ENCODE data around the gene SMARCA1.
A peak's percentile ranks its signal among the peaks of the same experiment; 100 is the strongest.
"Not testable (repeated sequence)": the region's sequence is repeated elsewhere in the genome, so short reads cannot be mapped to it uniquely, and the experiment has no call there.

The SMARCA1 gene

DNA sequence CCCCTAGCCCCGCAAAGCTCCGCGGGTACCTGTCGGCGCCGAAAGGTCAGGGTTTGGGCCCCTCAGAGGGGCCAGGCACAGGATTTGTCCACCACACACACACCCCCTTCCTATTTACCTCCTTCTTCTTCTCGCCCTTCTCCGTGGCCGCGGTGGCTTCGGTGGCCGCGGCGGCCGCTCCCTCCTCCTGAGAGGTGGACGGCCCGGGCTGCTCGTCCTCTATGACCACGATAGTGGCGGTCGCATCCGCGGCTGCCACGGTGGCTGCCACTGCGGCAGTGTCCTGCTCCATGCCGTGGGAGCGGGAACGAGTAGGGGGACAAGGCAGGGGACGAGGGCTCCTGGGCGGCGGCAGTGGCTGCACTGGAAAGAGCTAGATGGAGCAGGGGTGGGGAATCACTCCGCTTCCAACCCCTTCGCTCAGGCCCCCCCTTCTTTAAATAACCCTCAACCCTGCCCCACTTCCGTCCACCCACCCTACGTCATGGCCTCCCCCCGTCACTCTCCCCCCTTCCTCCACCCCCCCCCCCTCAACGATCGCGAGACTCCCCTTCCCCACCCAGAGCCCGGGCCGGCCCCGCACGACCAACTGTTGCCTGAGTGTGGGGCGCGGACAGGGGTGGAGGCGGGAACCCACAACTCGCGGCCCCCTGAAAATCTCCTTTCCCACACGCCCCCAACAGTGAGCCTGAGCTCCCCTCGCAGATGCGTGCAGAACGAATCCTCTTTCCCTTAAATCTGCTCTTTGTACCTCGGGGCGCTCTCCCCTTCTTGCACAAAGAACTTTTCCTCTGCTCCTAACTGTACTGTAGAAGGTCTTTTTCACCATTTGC is at the start of gene SMARCA1:
Gene SMARCA1 (minus strand): TSS at position 412 of the 833 bp plus-strand sequence. CDS start 120 bp downstream, at position 292.
- no peak for FAIRE-seq
- DNase-seq (ENCODE audit: insufficient read length, low spot score) = peak; percentile 32

DNA sequence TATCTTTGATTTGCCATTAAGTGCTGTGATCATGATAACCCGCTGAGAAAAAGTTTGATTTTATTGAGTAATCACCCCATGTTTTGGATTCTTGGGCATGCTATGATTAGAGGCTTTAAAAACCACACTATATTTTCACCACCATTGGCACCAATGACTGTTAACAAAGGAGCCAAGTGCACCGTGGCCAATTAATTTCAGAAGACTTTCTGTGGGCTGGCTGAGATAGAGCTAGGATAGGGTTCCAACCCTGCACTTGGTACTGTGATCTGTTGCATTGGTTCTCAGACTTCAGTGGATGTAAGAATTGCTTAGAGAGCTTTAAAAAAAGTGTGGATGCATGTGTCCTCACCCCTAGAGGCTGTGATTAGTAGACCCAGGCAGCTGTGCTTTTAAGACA is 49.1 kb upstream of the SMARCA1 start:
- DNase-seq (ENCODE audit: insufficient read length, low spot score) (no peak), FAIRE-seq (no peak)

- no peak for FAIRE-seq
- DNase-seq (ENCODE audit: insufficient read length, low spot score) = no peak
Measured at GRCh38 chrX:129568349-129568748, 45.1 kb upstream of the SMARCA1 start.

GRCh38 chrX:129566073-129566472 is 42.8 kb upstream of the SMARCA1 start:
- DNase-seq (ENCODE audit: insufficient read length, low spot score) (no peak), FAIRE-seq (no peak)

DNA sequence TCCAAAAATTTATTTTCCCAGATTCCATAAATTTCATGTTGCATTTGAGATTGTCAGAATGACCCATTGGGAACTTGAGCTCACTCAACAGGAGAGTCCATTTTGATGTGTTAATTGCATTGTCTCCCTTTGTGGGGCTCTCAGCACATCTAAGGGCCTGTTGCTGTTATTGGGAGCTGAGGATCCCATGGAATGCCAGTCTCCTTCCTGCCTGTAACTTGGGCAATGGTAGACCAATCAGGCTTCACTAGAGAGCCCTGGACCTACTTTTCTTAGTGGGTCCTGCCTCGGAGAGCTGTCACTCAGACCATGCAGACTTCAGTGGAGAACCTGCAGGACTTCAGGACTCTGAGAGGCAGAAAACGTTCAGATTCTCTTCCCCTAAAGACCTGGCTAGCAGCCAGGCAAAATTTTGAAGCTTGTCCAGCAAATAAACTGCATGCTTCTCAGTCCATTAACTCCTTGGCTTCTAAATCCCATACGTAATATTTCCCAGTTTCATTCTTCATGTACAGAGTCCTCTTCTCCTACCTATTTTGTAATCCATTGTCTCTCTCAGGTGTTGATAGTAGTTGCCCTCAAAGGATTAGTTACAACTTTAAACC is 41.9 kb upstream of the SMARCA1 start:
- DNase-seq (ENCODE audit: insufficient read length, low spot score) (no peak), FAIRE-seq (no peak)

- FAIRE-seq; DNase-seq (ENCODE audit: insufficient read length, low spot score): not testable (repeated sequence)
Measured at GRCh38 chrX:129564345-129564744, 41.1 kb upstream of the SMARCA1 start.

- DNase-seq (ENCODE audit: insufficient read length, low spot score) = no peak
- FAIRE-seq = no peak
Measured at GRCh38 chrX:129561453-129561852, 38.2 kb upstream of the SMARCA1 start.

- FAIRE-seq = no peak
- no peak for DNase-seq (ENCODE audit: insufficient read length, low spot score)
Measured at GRCh38 chrX:129559783-129560182, 36.5 kb upstream of the SMARCA1 start.

DNA sequence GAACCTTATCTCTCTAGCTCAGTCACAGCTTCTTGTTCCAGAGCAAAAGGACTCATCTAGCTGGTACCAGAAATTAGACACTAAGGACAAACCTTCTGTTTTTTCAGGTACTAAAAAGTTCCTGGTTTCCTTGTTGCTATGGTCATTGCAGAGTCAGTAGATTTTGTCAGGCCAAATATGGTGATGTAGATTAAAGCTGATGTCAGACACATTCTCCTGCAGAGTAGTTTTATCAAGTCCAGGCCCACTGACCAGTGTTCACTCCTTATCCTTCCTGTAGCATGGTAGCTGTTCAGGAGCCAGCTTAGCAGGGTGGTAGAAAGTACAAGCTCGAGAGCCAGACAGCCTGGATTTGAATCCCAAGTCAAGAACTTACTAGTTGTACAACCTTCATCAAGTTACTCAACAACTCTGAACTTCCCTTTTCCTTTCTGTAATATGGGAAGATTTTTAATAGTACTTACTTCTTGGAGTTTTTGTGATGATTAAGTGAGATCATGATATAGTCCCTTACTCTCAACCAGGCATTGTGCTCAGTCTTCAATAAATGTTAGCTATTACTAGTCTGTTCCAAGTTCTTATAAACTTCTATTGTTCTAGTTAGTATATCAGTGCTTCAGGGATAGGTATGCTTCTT is 34.7 kb upstream of the SMARCA1 start:
- DNase-seq (ENCODE audit: insufficient read length, low spot score) = no peak
- FAIRE-seq = no peak

- no peak for FAIRE-seq
- DNase-seq (ENCODE audit: insufficient read length, low spot score) = no peak
Measured at GRCh38 chrX:129556806-129557315, 33.6 kb upstream of the SMARCA1 start.

GRCh38 chrX:129554816-129555215 is 31.5 kb upstream of the SMARCA1 start:
- DNase-seq (ENCODE audit: insufficient read length, low spot score); FAIRE-seq: not testable (repeated sequence)

DNA sequence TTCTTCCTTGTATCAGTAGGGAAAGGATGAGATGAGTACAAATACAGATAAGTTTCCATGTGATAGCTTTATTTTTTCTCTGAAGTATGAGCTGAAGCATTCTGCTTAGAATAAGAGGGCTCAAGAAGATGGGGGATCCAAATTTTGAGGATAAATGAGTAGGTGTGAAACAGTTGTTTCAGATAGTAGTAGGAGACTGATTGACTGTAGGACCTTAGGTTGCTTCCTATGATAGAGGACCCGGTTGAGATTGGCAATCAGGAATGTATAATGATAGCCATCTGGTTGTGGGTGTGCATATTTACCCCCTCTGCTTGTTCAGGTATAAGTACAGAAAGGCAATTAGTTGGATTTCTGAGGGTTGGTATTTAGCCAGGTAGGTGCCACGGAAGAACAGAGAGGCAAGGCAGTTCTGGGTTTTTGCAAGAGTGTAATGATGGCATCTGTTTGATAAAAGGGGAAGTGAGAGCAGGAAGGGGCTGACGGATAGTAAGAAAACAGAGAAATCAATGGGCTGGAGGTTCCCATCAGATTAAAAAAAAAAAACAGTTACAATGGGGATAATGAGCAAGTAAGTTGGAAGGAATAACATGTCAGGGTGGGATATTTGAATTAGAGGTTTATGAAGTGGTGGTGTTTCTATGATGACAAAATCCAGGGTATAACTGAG is 30.5 kb upstream of the SMARCA1 start:
- DNase-seq (ENCODE audit: insufficient read length, low spot score) (no peak), FAIRE-seq (no peak)

DNA sequence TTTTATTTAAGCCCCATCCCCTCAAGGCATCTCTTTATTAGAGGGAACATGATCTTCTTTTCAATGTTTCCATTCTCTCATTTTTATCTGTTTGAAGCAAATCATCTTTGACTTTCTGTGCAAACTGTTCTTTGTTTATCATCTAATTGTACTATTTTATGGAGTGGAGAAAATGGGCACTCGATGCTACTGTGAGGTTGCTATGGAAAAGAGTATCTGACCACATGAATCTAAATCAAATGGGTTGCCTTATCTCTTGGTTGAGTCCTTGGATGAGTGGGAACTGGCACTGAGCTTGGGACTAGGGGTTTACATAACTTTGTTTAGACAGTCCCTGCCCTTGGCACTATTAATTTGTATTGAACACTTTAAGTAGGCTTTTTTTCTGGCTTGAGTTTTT is 25.8 kb upstream of the SMARCA1 start:
- DNase-seq (ENCODE audit: insufficient read length, low spot score) = no peak

DNA sequence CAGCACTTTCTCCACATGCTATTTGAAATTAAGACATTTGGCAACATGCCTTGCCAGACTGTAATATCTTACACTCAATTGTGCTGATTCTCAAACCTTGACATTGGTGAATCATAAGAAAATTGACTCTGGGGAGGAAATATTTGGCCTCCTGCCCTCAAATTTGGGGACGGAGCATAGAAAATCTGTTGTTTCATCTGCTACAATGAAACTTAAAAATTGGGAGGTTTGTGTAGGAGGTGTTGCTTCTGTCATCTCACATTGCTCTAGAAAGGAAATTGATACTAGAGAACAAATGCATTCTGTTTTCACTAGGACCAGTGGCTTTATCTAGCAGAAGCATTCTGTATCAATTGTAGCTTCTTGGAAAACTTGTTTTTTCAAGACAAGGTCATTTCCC is 22.1 kb upstream of the SMARCA1 start:
- no peak for FAIRE-seq
- DNase-seq (ENCODE audit: insufficient read length, low spot score) = no peak

More for the DNA sequence above, 25.8 kb upstream of the SMARCA1 start:
- FAIRE-seq = no peak

- no peak for FAIRE-seq
Measured at GRCh38 chrX:129544780-129545179, 21.5 kb upstream of the SMARCA1 start.

DNA sequence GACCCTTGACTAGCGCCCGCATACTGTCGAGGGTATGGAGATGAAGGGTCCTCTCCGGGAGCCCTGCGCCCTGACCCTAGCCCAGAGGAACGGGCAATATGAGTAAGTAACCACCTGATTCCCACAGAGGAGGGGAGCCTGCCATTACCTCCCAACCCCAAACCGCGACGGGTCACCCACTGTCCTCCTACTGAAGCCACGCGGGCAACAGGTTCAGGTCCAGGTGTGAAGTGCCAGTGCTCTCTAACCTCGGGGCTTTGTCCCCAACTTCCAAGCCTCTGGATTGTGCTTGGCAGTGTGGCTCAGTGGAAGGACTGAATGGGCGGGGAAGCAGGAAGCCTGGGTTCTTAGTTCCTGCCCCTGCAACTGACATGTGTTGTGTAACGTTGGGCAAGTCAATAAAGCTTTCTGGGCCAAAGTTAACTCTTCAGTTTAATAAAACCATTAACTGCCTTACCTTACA is 17.5 kb upstream of the SMARCA1 start:
- DNase-seq (ENCODE audit: insufficient read length, low spot score) (no peak), FAIRE-seq (no peak)

More at GRCh38 chrX:129544780-129545179, 21.5 kb upstream of the SMARCA1 start:
- DNase-seq (ENCODE audit: insufficient read length, low spot score) = no peak

GRCh38 chrX:129540068-129540653 is 16.9 kb upstream of the SMARCA1 start, which contains the start of gene OCRL:
TSS of gene OCRL (plus strand) at chrX:129540259. CDS start at chrX:129540440, 181 bp downstream.
- FAIRE-seq = no peak

DNA sequence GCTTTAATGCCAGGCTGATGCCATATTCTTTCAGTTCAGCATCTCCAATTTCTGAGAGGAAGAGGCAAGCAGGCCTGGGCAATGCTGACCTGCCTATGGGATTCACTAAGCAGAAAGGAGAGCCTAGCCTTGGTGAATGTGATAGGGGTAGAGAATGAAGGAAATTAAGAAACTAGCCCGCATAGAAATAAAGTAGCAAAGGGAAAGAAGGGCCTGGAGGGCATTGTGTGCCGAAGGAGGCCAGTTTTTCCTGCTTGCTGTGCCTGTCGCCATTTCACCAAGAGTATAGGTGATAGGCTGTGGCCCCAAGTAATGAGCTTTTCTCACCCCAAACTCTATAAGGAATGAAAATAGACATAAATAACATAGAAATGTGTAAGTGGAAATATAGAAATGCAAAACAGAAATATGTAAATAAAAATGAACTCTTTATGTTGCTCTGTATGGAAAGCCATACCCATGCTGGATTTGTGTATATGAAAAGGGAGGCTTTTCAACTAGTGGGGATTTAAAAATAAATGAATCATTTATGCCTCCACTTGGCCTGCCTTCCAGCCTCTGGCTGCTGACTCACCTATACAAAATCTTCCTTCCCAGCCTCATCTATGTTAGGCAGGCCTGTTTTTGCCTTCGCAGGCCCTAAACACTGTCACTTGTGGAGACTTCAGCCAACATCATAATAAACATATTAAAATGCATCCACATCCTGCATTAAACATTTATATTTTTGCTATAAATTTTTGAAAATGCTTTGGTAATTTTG is 11.7 kb upstream of the SMARCA1 start:
- FAIRE-seq (no peak), DNase-seq (ENCODE audit: insufficient read length, low spot score) (no peak)

More at GRCh38 chrX:129540068-129540653, 16.9 kb upstream of the SMARCA1 start, which contains the start of gene OCRL:
- peak; percentile 34 for DNase-seq (ENCODE audit: insufficient read length, low spot score)

DNA sequence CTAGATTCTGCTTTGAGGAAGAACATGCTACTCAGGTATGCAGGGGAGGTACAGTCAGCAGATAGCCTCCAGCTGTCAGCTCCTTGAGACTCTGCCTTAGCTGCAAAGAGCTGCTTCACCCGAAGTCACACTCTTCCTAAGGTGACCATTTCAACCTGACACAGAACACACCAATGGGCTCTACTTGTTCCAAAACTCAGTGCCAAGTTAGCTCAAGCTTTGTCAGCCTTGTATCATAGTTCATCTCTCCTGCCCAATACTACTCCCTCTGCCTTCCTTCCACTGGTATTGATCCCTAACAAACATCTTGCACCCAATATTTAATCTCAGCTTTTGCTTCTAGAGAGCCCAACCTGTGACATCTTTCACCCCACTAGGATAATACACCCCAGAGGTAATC is 7.8 kb upstream of the SMARCA1 start:
- no peak for FAIRE-seq
- DNase-seq (ENCODE audit: insufficient read length, low spot score) = no peak

Data from HTR-8/SVneo (cell line).